GM19099 (cell line): ENCODE results near the gene DISP3.

Experiments used
- POLR2A ChIP-seq: IDR thresholded peaks from 3 replicates; pipeline ENCODE4 v1.6.1; 2011; ENCODE audit warnings: low read depth; ENCODE audit not compliant: insufficient read length; ENCODE audit errors: extremely low read depth

DISP3 gene

GRCh38 chr1:11558871-11559590 is 80.1 kb downstream of the DISP3 start:
- TF ChIP-seq POLR2A = no peak

- TF ChIP-seq POLR2A = no peak
Measured at GRCh38 chr1:11559591-11559970, 80.6 kb downstream of the DISP3 start.

GRCh38 chr1:11560061-11560460 is 81.1 kb downstream of the DISP3 start:
- no peak for TF ChIP-seq POLR2A

GRCh38 chr1:11561740-11562139 is 82.8 kb downstream of the DISP3 start:
- no peak for TF ChIP-seq POLR2A

- TF ChIP-seq POLR2A = no peak
Measured at GRCh38 chr1:11562664-11563063, 83.7 kb downstream of the DISP3 start.

- TF ChIP-seq POLR2A = no peak
Measured at GRCh38 chr1:11563560-11564069, 84.7 kb downstream of the DISP3 start.

GRCh38 chr1:11564237-11564636 is 85.3 kb downstream of the DISP3 start:
- no peak for TF ChIP-seq POLR2A

- TF ChIP-seq POLR2A = no peak
Measured at GRCh38 chr1:11566042-11566850, 87.3 kb downstream of the DISP3 start.

GRCh38 chr1:11567244-11568065 is 88.5 kb downstream of the DISP3 start:
- TF ChIP-seq POLR2A = no peak

GRCh38 chr1:11568687-11569086 is 89.7 kb downstream of the DISP3 start:
- TF ChIP-seq POLR2A = no peak

- no peak for TF ChIP-seq POLR2A
Measured at GRCh38 chr1:11569551-11569950, 90.6 kb downstream of the DISP3 start.

- TF ChIP-seq POLR2A = no peak
Measured at GRCh38 chr1:11569954-11570353, 91.0 kb downstream of the DISP3 start.

GRCh38 chr1:11570821-11571380 is 91.9 kb downstream of the DISP3 start:
- TF ChIP-seq POLR2A = no peak

GRCh38 chr1:11571906-11572616 is 93.1 kb downstream of the DISP3 start:
- TF ChIP-seq POLR2A = no peak
